ENCODE results near the gene LNX1. TPM values are rescaled to one million over a fixed set of nuclear protein-coding genes. Genes with fewer than 3 reads are reported as not detected.

LNX1 gene
- total and polyA plus RNA-seq, 2 of the 13 experiments (the other 11 are each of a cell fraction or from before 2014, with no cell fraction given) = 0.49 TPM

- TF ChIP-seq ARID3A (IDR thresholded peaks at IDR 0.05; ENCODE audit: low read depth, low read length) = no peak
- no peak for TF ChIP-seq NFE2L2 (IDR thresholded peaks at IDR 0.05; ENCODE audit: low read length)
- no peak for TF ChIP-seq ZNF512B (CRISPR knock-in tag; IDR thresholded peaks at IDR 0.05; ENCODE audit: borderline replicate concordance)
- no peak for TF ChIP-seq DDIT3 (CRISPR knock-in tag; IDR thresholded peaks at IDR 0.05)
- no peak for TF ChIP-seq ZBED4 (CRISPR knock-in tag; IDR thresholded peaks at IDR 0.05; ENCODE audit: borderline replicate concordance)
- no peak for TF ChIP-seq ZBTB10 (CRISPR knock-in tag; IDR thresholded peaks at IDR 0.05; ENCODE audit: borderline replicate concordance)
- TF ChIP-seq ZNF3 (CRISPR knock-in tag; IDR thresholded peaks at IDR 0.05) = no peak
- no peak for TF ChIP-seq ZNF362 (CRISPR knock-in tag; IDR thresholded peaks at IDR 0.05; ENCODE audit: borderline replicate concordance)
- no peak for TF ChIP-seq ZNF781 (CRISPR knock-in tag; IDR thresholded peaks at IDR 0.05; ENCODE audit: borderline replicate concordance, not compliant biosample characterization)
- peak; percentile 47; the same call in 1 of the 2 replicates for TF ChIP-seq THRA (CRISPR knock-in tag; IDR thresholded peaks at IDR 0.05; ENCODE audit: borderline replicate concordance)
- TF ChIP-seq KDM5B (CRISPR knock-in tag; IDR thresholded peaks at IDR 0.05; ENCODE audit: borderline replicate concordance) = no peak
- peak; percentile 57 for TF ChIP-seq PITX1 (CRISPR knock-in tag; IDR thresholded peaks at IDR 0.05)
- no peak for TF ChIP-seq ZBTB25 (CRISPR knock-in tag; IDR thresholded peaks at IDR 0.05)
Measured at GRCh38 chr4:53582194-53582593, 9.1 kb downstream of the LNX1 start (continued).

All from HepG2 (cell line).